ENCODE results near the gene PNMA1.

GRCh38 chr14:73694083-73694482 is 20.1 kb downstream of the PNMA1 start:
- TF ChIP-seq, protein P1, sequence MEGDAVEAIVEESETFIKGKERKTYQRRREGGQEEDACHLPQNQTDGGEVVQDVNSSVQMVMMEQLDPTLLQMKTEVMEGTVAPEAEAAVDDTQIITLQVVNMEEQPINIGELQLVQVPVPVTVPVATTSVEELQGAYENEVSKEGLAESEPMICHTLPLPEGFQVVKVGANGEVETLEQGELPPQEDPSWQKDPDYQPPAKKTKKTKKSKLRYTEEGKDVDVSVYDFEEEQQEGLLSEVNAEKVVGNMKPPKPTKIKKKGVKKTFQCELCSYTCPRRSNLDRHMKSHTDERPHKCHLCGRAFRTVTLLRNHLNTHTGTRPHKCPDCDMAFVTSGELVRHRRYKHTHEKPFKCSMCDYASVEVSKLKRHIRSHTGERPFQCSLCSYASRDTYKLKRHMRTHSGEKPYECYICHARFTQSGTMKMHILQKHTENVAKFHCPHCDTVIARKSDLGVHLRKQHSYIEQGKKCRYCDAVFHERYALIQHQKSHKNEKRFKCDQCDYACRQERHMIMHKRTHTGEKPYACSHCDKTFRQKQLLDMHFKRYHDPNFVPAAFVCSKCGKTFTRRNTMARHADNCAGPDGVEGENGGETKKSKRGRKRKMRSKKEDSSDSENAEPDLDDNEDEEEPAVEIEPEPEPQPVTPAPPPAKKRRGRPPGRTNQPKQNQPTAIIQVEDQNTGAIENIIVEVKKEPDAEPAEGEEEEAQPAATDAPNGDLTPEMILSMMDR (IDR thresholded peaks at IDR 0.05), result no peak
- no peak for TF ChIP-seq POLR2A (IDR thresholded peaks at IDR 0.05)
